GM10266 (cell line): Measurements from ENCODE around the gene CCDC102B.

Experiments
- DNase-seq: peaks from one replicate; pipeline ENCODE4 v3.0.0; 2012; ENCODE audit errors: extremely low spot score
- CTCF ChIP-seq: IDR thresholded peaks from 2 replicates; pipeline ENCODE4 v1.5.1; 2012; ENCODE audit warnings: mild to moderate bottlenecking, low read depth; ENCODE audit not compliant: control insufficient read depth, insufficient read depth; ENCODE audit errors: missing control alignments

The CCDC102B gene

GRCh38 chr18:68960355-68960754, 162.5 kb downstream of the CCDC102B start:
- TF ChIP-seq CTCF: no peak
- no peak for DNase-seq

GRCh38 chr18:68962623-68963022, 164.7 kb downstream of the CCDC102B start:
- TF ChIP-seq CTCF: no peak

GRCh38 chr18:68965817-68966216, 167.9 kb downstream of the CCDC102B start:
- no peak for DNase-seq
- no peak for TF ChIP-seq CTCF

More at GRCh38 chr18:68962623-68963022, 164.7 kb downstream of the CCDC102B start:
- DNase-seq: no peak

- TF ChIP-seq CTCF: no peak
- no peak for DNase-seq
Observed at GRCh38 chr18:68969027-68969426, 171.1 kb downstream of the CCDC102B start.

GRCh38 chr18:68972176-68972575, 174.3 kb downstream of the CCDC102B start:
- TF ChIP-seq CTCF: no peak
- no peak for DNase-seq

GRCh38 chr18:68979737-68980136, 181.9 kb downstream of the CCDC102B start:
- TF ChIP-seq CTCF: no peak
- DNase-seq: no peak

- no peak for DNase-seq
- TF ChIP-seq CTCF: no peak
Observed at GRCh38 chr18:68983126-68983525, 185.2 kb downstream of the CCDC102B start.

GRCh38 chr18:68984342-68984741, 186.5 kb downstream of the CCDC102B start:
- DNase-seq: no peak
- TF ChIP-seq CTCF: no peak
